NCI-H1092 treated with DMSO at 0.1 percent for 48 hours (cell line): Measurements from ENCODE around the gene DMRT2.

Experiments used
- DNase-seq: peaks from one replicate; lab custom pipeline; 2025; lab: John Stamatoyannopoulos, UW

Gene DMRT2

GRCh38 chr9:1047591-1048230 is 2.4 kb upstream of the DMRT2 start:
- no peak for DNase-seq

- no peak for DNase-seq
These were observed 1.9 kb upstream of the DMRT2 start for GRCh38 chr9:1048231-1048619.

- DNase-seq = no peak
These were observed 1.3 kb upstream of the DMRT2 start for GRCh38 chr9:1048811-1049210.

GRCh38 chr9:1049641-1050040 is 516 bp upstream of the DMRT2 start:
- no peak for DNase-seq

GRCh38 chr9:1051210-1051583 is 1.0 kb downstream of the DMRT2 start:
- DNase-seq = no peak

- DNase-seq = peak; percentile 3
These were observed 1.6 kb downstream of the DMRT2 start for GRCh38 chr9:1051584-1052275.

- no peak for DNase-seq
These were observed 2.5 kb downstream of the DMRT2 start for GRCh38 chr9:1052365-1053281.

- no peak for DNase-seq
These were observed 3.1 kb downstream of the DMRT2 start for GRCh38 chr9:1053282-1053621.

- no peak for DNase-seq
These were observed 3.8 kb downstream of the DMRT2 start for GRCh38 chr9:1053986-1054425.

- no peak for DNase-seq
These were observed 5.0 kb downstream of the DMRT2 start for GRCh38 chr9:1055166-1055565.

GRCh38 chr9:1057910-1058309 is 7.8 kb downstream of the DMRT2 start:
- no peak for DNase-seq

GRCh38 chr9:1058826-1059487 is 8.8 kb downstream of the DMRT2 start:
- no peak for DNase-seq

- no peak for DNase-seq
These were observed 15.0 kb downstream of the DMRT2 start for GRCh38 chr9:1065130-1065529.

- no peak for DNase-seq
These were observed 20.5 kb downstream of the DMRT2 start for GRCh38 chr9:1070692-1071091.

- no peak for DNase-seq
These were observed 21.6 kb downstream of the DMRT2 start for GRCh38 chr9:1071730-1072129.

GRCh38 chr9:1073497-1073896 is 23.3 kb downstream of the DMRT2 start:
- DNase-seq = no peak

- no peak for DNase-seq
These were observed 27.5 kb downstream of the DMRT2 start for GRCh38 chr9:1077616-1078015.

GRCh38 chr9:1083325-1083913 is 33.3 kb downstream of the DMRT2 start:
- DNase-seq = no peak

GRCh38 chr9:1085086-1085485 is 34.9 kb downstream of the DMRT2 start:
- DNase-seq = no peak

- DNase-seq = no peak
These were observed 36.4 kb downstream of the DMRT2 start for GRCh38 chr9:1086517-1086916.

GRCh38 chr9:1087120-1087881 is 37.1 kb downstream of the DMRT2 start:
- no peak for DNase-seq
